Small intestine (tissue), 7 donors: Measurements from ENCODE around the gene MON2. TPM values are rescaled to one million over a fixed set of nuclear protein-coding genes. Genes with fewer than 3 reads are reported as not detected.

ENCODE experiments used
- DNase-seq, 2 donors: peaks; one replicate each; pipeline versions ENCODE4 v3.0.0 to v3.0.0-alpha.2; 2013
- FAIRE-seq: peaks from 2 replicates; lab custom pipeline; 2012; peaks lifted over from hg19 to GRCh38; lab: Jason Lieb, UNC
- H3K27ac ChIP-seq, 3 donors: one replicate each; pipeline ENCODE4 v1.5.1; 2013; ENCODE audit warnings: low read length in 2 of 3, mild to moderate bottlenecking in 2 of 3, control low read depth in 1 of 3, inconsistent platforms in 1 of 3, low read depth in 1 of 3, moderate library complexity in 1 of 3
- H3K27me3 ChIP-seq, 3 donors: one replicate each; pipeline ENCODE4 v1.6.1; 2013; ENCODE audit warnings: low read length in 3 of 3, inconsistent platforms in 1 of 3; ENCODE audit not compliant: control insufficient read depth in 3 of 3, insufficient read depth in 3 of 3
- H3K36me3 ChIP-seq, 3 donors: one replicate each; pipeline ENCODE4 v1.6.1; 2013; ENCODE audit warnings: low read length in 3 of 3, inconsistent platforms in 1 of 3, low read depth in 1 of 3, mild to moderate bottlenecking in 1 of 3, moderate library complexity in 1 of 3; ENCODE audit not compliant: control insufficient read depth in 3 of 3, insufficient read depth in 2 of 3
- H3K4me1 ChIP-seq, 3 donors: one replicate each; pipeline ENCODE4 v1.6.1; 2013; ENCODE audit warnings: low read length in 2 of 3, inconsistent platforms in 1 of 3, low read depth in 1 of 3, mild to moderate bottlenecking in 1 of 3, moderate library complexity in 1 of 3; ENCODE audit not compliant: control insufficient read depth in 3 of 3, insufficient read depth in 2 of 3
- H3K4me3 ChIP-seq, 3 donors: one replicate each; pipeline ENCODE4 v1.5.1; 2013; ENCODE audit warnings: low read length in 3 of 3, control low read depth in 1 of 3, inconsistent platforms in 1 of 3, low read depth in 1 of 3, mild to moderate bottlenecking in 1 of 3, moderate library complexity in 1 of 3
- H3K9me3 ChIP-seq, 2 donors: one replicate each; pipeline ENCODE4 v1.6.1; 2013; ENCODE audit warnings: low read depth in 1 of 2, low read length in 1 of 2; ENCODE audit not compliant: control insufficient read depth in 2 of 2, insufficient read depth in 1 of 2
- WGBS, 3 donors: extraction: QIAGEN DNeasy Blood & Tissue Kit; methylation state at CpG; one replicate each; pipeline ENCODE4 v1.1.7; 2013; 5-methylcytosine and 5-hydroxymethylcytosine counted together
- polyA plus RNA-seq, 4 donors: library from polyadenylated mRNA; stranded (reverse) in 3 of 4; unstranded in 1 of 4; fragments of 200-250 nt in 3 of 4; fragments of 120-200 nt in 1 of 4; gene quantifications; one replicate each; pipeline versions ENCODE4 v1.2.1 to v1.2.3, GENCODE V29; 2013
- donor health status: healthy with polysubstance abuse.
- donor health status: control.
- donor health status: control.
- donor health status: Bipolar disorder and iron deficiency.
- donor health status: healthy.

MON2 gene
- polyA plus RNA-seq, 4 donors = 7.1 to 43.5 (median 9.3) TPM

GRCh38 chr12:62646566-62646965, 179.9 kb downstream of the MON2 start:
- no peaks in the 10 kb centered on the region for H3K4me1 ChIP-seq
- FAIRE-seq = no peak
- H3K36me3 ChIP-seq = peaks cover 0 to 25% (median 0%) of the 10 kb centered on the region in 3 donors
- no peak for DNase-seq
- no peak overlapping the region for H3K27ac ChIP-seq
- WGBS, 3 donors = 85 to 90% (median 85%) methylated on average over 8 of the region's 8 CpGs
- H3K4me3 ChIP-seq = no peak overlapping the region
- H3K27me3 ChIP-seq = no peaks in the 10 kb centered on the region
- no peaks in the 10 kb centered on the region for H3K9me3 ChIP-seq

- Histone ChIP-seq H3K27me3 (no peaks in the 10 kb centered on the region), H3K4me3 (no peak overlapping the region), H3K27ac (peak overlapping the region in 1 of 3 donors; percentile 26), H3K36me3 (peaks cover 0 to 25% (median 0%) of the 10 kb centered on the region in 3 donors), H3K4me1 (no peaks in the 10 kb centered on the region), H3K9me3 (no peaks in the 10 kb centered on the region)
- 63 to 85% (median 73%) methylated on average over 3 of the region's 3 CpGs for WGBS, 3 donors
- FAIRE-seq (no peak), DNase-seq (no peak)
Observed at GRCh38 chr12:62647586-62647985, 181.0 kb downstream of the MON2 start.

GRCh38 chr12:62649412-62650138, 182.9 kb downstream of the MON2 start:
- no peak for DNase-seq
- no peaks in the 10 kb centered on the region for H3K4me1 ChIP-seq

More at GRCh38 chr12:62649412-62650138, 182.9 kb downstream of the MON2 start:
- no peak overlapping the region for H3K27ac ChIP-seq
- H3K4me3 ChIP-seq = no peak overlapping the region
- H3K36me3 ChIP-seq = peaks cover 0 to 26% (median 0%) of the 10 kb centered on the region in 3 donors
- H3K27me3 ChIP-seq = no peaks in the 10 kb centered on the region
- H3K9me3 ChIP-seq = no peaks in the 10 kb centered on the region
- FAIRE-seq = no peak
- WGBS, 3 donors = 72 to 77% (median 74%) methylated on average over 4 of the region's 4 CpGs

Other genes starting within 250 kb of the MON2 start
- gene USP15, start 206.4 kb upstream of the MON2 start, polyA plus RNA-seq = 10 to 100 TPM; 33.9 to 60.8 (median 54.1) TPM